ENCODE measurements around the gene PITPNC1.

GRCh38 chr17:67617304-67617899, 240.3 kb downstream of the PITPNC1 start:
- TF ChIP-seq JUND (IDR thresholded peaks at IDR 0.05) (no peak), CTCF (IDR thresholded peaks at IDR 0.05) (no peak), FOXM1 (IDR thresholded peaks at IDR 0.05; ENCODE audit: low read depth) (no peak), REST (IDR thresholded peaks at IDR 0.05; ENCODE audit: low read depth, low read length) (no peak), YY1 (IDR thresholded peaks at IDR 0.05; ENCODE audit: low read depth) (no peak)
